ENCODE measurements around the gene STK35. TPM values are rescaled to one million over a fixed set of nuclear protein-coding genes. Genes with fewer than 3 reads are reported as not detected.

STK35 gene
- total and polyA plus RNA-seq, 2 of the 8 experiments (the other 6 are each of a cell fraction or from before 2014, with no cell fraction given): 24.9 to 45.0 TPM

- Histone ChIP-seq H3K9ac (replicated peaks in 1 of 4; ENCODE audit: extremely low read depth in 1 of 4, low read depth in 3 of 4, low read length in 3 of 4) (no peak overlapping the region), H3K14ac (ENCODE audit: insufficient read length) (no peak overlapping the region), H2BK120ac (replicated peaks; ENCODE audit: low read depth, low read length) (no peak overlapping the region), H4K5ac (ENCODE audit: insufficient read length, low read depth, low read length) (no peak overlapping the region), H3K18ac (ENCODE audit: extremely low read depth, low read length) (no peak overlapping the region), H2BK15ac (ENCODE audit: low read length) (no peak overlapping the region), H3K4me3 (ENCODE audit: extremely low read depth in 1 of 4, insufficient read depth in 2 of 4, low read depth in 3 of 4, low read length in 4 of 4) (no peak overlapping the region), H3K4me2 (ENCODE audit: insufficient read depth in 1 of 2, low read depth in 2 of 2, low read length in 2 of 2) (no peak overlapping the region), H2AFZ (ENCODE audit: low read length) (no peak overlapping the region), H3K4me1 (replicated peaks in 1 of 4; ENCODE audit: control insufficient read depth in 3 of 4, insufficient read depth in 4 of 4, low read length in 3 of 4) (no peaks in the 10 kb centered on the region; a peak in 1 of 7 replicates), H3K23me2 (ENCODE audit: low read depth, low read length) (no peaks in the 10 kb centered on the region), H3K27me3 (replicated peaks in 1 of 4; ENCODE audit: control insufficient read depth in 3 of 4, extremely low read depth in 1 of 4, insufficient read depth in 3 of 4, low read length in 3 of 4) (no peaks in the 10 kb centered on the region), H4K91ac (replicated peaks; ENCODE audit: insufficient read length, low read length) (no peak overlapping the region), H4K20me1 (replicated peaks in 1 of 2; ENCODE audit: control insufficient read depth in 1 of 2, insufficient read depth in 2 of 2, low read length in 2 of 2) (no peaks in the 10 kb centered on the region), H3K9me3 (ENCODE audit: insufficient read depth in 2 of 2, low read depth in 1 of 2, low read length in 1 of 2) (no peaks in the 10 kb centered on the region), H3K23ac (ENCODE audit: insufficient read length) (no peak overlapping the region), H3K36me3 (ENCODE audit: control insufficient read depth in 2 of 4, insufficient read depth in 4 of 4, low read length in 3 of 4) (no peaks in the 10 kb centered on the region), H2BK20ac (ENCODE audit: low read length) (no peak overlapping the region), H3K56ac (replicated peaks; ENCODE audit: insufficient read length, low read depth, low read length) (no peak overlapping the region), H2BK5ac (ENCODE audit: low read depth, low read length) (no peak overlapping the region), H3K4ac (replicated peaks; ENCODE audit: insufficient read length, low read depth, low read length) (no peak overlapping the region), H3K79me2 (ENCODE audit: control insufficient read depth in 1 of 2, insufficient read depth in 2 of 2, low read length in 2 of 2) (no peaks in the 10 kb centered on the region), H3K79me1 (ENCODE audit: low read depth, low read length) (no peaks in the 10 kb centered on the region), H2BK12ac (ENCODE audit: low read depth, low read length) (no peak overlapping the region), H4K8ac (ENCODE audit: extremely low read depth, insufficient read depth, low read length) (no peak overlapping the region), H2AK5ac (ENCODE audit: low read depth, low read length) (no peak overlapping the region), H3K27ac (ENCODE audit: low read depth, low read length) (no peak overlapping the region)
- 89% methylated on average over 11 of the region's 11 CpGs; no CpG with 5 or more reads in 1 of the 2 experiments for WGBS, 2 experiments (ENCODE audit: extremely low coverage in 1 of 2, insufficient coverage in 1 of 2, insufficient read length in 1 of 2, insufficient replicate concordance in 2 of 2, low coverage in 1 of 2, low lambda C conversion rate in 2 of 2, missing lambda C conversion rate in 1 of 2)
- no peak for FAIRE-seq
- no peak for DNase-seq (ENCODE audit: low read depth in 1 of 2, low spot score in 2 of 2)
- ChIA-PET CTCF (ENCODE audit: partially characterized antibody) (interaction anchor here (0.7 to 2.5 kb wide), 9 partner anchors 8 to 198 kb away, joined by 3 to 12 read pairs (median 3); no protein-coding TSS in a partner anchor), POLR2A (ENCODE audit: partially characterized antibody) (interaction anchor here (1.0 kb wide), 1 partner anchor 13 kb away, joined by 4 read pairs; no protein-coding TSS in a partner anchor)
- TF ChIP-seq MAFK (IDR thresholded peaks at IDR 0.05; ENCODE audit: low read depth, low read length): no peak
- TF ChIP-seq CEBPB (IDR thresholded peaks at IDR 0.05; ENCODE audit: low read depth, low read length): no peak
- TF ChIP-seq YY1 (IDR thresholded peaks at IDR 0.05; ENCODE audit: low read depth, low read length): no peak
- TF ChIP-seq CHD1 (IDR thresholded peaks at IDR 0.05; ENCODE audit: low read depth, low read length): no peak
Observed at GRCh38 chr20:2162823-2163166, 61.2 kb downstream of the STK35 start.
